ENCODE data around the gene ACKR4.
"Not testable (repeated sequence)": the region's sequence is repeated elsewhere in the genome, so short reads cannot be mapped to it uniquely, and the experiment has no call there.

The ACKR4 gene

GRCh38 chr3:132596816-132597433 lies at the start of gene ACKR4:
Gene ACKR4 (plus strand): TSS chr3:132597270. CDS start chr3:132600398, 3,128 bp downstream.
- DNase-seq (ENCODE audit: low read depth in 2 of 2): no peak

- no peak for DNase-seq (ENCODE audit: low read depth in 2 of 2)
These were observed 47.9 kb upstream of the ACKR4 start for GRCh38 chr3:132549169-132549568.

- DNase-seq (ENCODE audit: low read depth in 2 of 2): no peak
These were observed 47.0 kb upstream of the ACKR4 start for GRCh38 chr3:132549890-132550578.

GRCh38 chr3:132550579-132551305 lies 46.3 kb upstream of the ACKR4 start:
- no peak for DNase-seq (ENCODE audit: low read depth in 2 of 2)

GRCh38 chr3:132553826-132554225 lies 43.2 kb upstream of the ACKR4 start:
- DNase-seq (ENCODE audit: low read depth in 2 of 2): no peak

- no peak for DNase-seq (ENCODE audit: low read depth in 2 of 2)
These were observed 42.6 kb upstream of the ACKR4 start for GRCh38 chr3:132554437-132554836.

- no peak for DNase-seq (ENCODE audit: low read depth in 2 of 2)
These were observed 41.6 kb upstream of the ACKR4 start for GRCh38 chr3:132555306-132556035.

- DNase-seq (ENCODE audit: low read depth in 2 of 2): not testable (repeated sequence)
These were observed 41.1 kb upstream of the ACKR4 start for GRCh38 chr3:132556036-132556386.

GRCh38 chr3:132556508-132557159 lies 40.4 kb upstream of the ACKR4 start:
- no peak for DNase-seq (ENCODE audit: low read depth in 2 of 2)

GRCh38 chr3:132561003-132561402 lies 36.1 kb upstream of the ACKR4 start:
- no peak for DNase-seq (ENCODE audit: low read depth in 2 of 2)

GRCh38 chr3:132563420-132564069 lies 33.5 kb upstream of the ACKR4 start:
- no peak for DNase-seq (ENCODE audit: low read depth in 2 of 2)

GRCh38 chr3:132564070-132564465 lies 33.0 kb upstream of the ACKR4 start:
- DNase-seq (ENCODE audit: low read depth in 2 of 2): no peak

- no peak for DNase-seq (ENCODE audit: low read depth in 2 of 2)
These were observed 28.6 kb upstream of the ACKR4 start for GRCh38 chr3:132568422-132568821.

GRCh38 chr3:132569153-132569552 lies 27.9 kb upstream of the ACKR4 start:
- no peak for DNase-seq (ENCODE audit: low read depth in 2 of 2)

- no peak for DNase-seq (ENCODE audit: low read depth in 2 of 2)
These were observed 27.5 kb upstream of the ACKR4 start for GRCh38 chr3:132569580-132569979.

- no peak for DNase-seq (ENCODE audit: low read depth in 2 of 2)
These were observed 27.1 kb upstream of the ACKR4 start for GRCh38 chr3:132570016-132570415.

- no peak for DNase-seq (ENCODE audit: low read depth in 2 of 2)
These were observed 23.3 kb upstream of the ACKR4 start for GRCh38 chr3:132573797-132574211.

GRCh38 chr3:132587401-132587800 lies 9.7 kb upstream of the ACKR4 start:
- DNase-seq (ENCODE audit: low read depth in 2 of 2): no peak

- no peak for DNase-seq (ENCODE audit: low read depth in 2 of 2)
These were observed 4.9 kb upstream of the ACKR4 start for GRCh38 chr3:132592216-132592615.

GRCh38 chr3:132593241-132593946 lies 3.7 kb upstream of the ACKR4 start:
- no peak for DNase-seq (ENCODE audit: low read depth in 2 of 2)

GRCh38 chr3:132593947-132594323 lies 3.1 kb upstream of the ACKR4 start:
- DNase-seq (ENCODE audit: low read depth in 2 of 2): no peak

Measured in stimulated activated CD4-positive, alpha-beta T cell treated with anti-CD3 and anti-CD28 coated beads, Interleukin-1b, Interleukin-23, amount 100 ng/mL, for 1 hour (primary cell).